Peyer's patch (tissue), 4 donors: ENCODE data around the gene HP1BP3.

Experiments used
- CTCF ChIP-seq, 6 experiments: fragments of 450-650 bp in 4 of 6; fragments of 200-600 bp in 2 of 6; sonication (generic) in 1 of 6; IDR thresholded peaks; one replicate each; pipeline ENCODE4 v1.5.1; 2017 to 2019; ENCODE audit warnings: antibody characterized with exemption in 6 of 6, mild to moderate bottlenecking in 3 of 6, moderate library complexity in 1 of 6
- POLR2A ChIP-seq, 2 donors: fragments of 450-650 bp; IDR thresholded peaks; one replicate each; pipeline ENCODE4 v1.5.1; 2017; ENCODE audit warnings: antibody characterized with exemption in 2 of 2, mild to moderate bottlenecking in 2 of 2, moderate library complexity in 2 of 2

- no peak for TF ChIP-seq CTCF (IDR thresholded peaks at IDR 0.05)
- TF ChIP-seq POLR2A (IDR thresholded peaks at IDR 0.05), result no peak
These were observed 1.2 kb downstream of the HP1BP3 start for GRCh38 chr1:20785907-20786252.
